Jurkat, Clone E6-1 (cell line): ENCODE results near the gene CSF2.

Source experiments
- DNase-seq: peaks from one replicate; pipeline ENCODE4 v3.0.0-alpha.2; 2011; ENCODE audit warnings: low read depth, low spot score
- H3K4me3 ChIP-seq: 2 replicates; pipeline ENCODE4 v1.5.1; 2011; ENCODE audit warnings: mild to moderate bottlenecking, low read length, control low read depth, moderate library complexity

CSF2 gene

DNA sequence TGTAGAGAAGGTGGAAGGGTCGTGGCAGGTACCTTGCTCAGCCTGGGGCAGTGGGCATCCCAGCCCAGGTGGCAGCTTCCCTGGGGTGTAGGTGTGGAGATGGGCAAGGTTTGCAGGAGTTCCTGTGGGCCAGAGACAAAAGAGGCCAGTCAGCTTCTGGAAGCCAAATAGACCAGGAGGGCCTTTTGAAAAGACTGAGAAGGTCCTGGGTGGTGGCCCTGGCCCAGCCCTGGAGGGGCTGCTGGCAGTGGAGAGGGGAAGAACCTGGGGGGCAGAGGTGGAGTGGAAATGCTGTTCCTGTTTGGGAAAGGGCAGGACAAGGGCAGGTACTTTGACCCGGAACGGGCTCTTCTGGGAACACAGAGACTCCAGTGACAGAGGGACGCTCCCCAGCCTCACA, 20.1 kb upstream of the CSF2 start:
- no peak overlapping the region for H3K4me3 ChIP-seq
- no peak for DNase-seq

DNA sequence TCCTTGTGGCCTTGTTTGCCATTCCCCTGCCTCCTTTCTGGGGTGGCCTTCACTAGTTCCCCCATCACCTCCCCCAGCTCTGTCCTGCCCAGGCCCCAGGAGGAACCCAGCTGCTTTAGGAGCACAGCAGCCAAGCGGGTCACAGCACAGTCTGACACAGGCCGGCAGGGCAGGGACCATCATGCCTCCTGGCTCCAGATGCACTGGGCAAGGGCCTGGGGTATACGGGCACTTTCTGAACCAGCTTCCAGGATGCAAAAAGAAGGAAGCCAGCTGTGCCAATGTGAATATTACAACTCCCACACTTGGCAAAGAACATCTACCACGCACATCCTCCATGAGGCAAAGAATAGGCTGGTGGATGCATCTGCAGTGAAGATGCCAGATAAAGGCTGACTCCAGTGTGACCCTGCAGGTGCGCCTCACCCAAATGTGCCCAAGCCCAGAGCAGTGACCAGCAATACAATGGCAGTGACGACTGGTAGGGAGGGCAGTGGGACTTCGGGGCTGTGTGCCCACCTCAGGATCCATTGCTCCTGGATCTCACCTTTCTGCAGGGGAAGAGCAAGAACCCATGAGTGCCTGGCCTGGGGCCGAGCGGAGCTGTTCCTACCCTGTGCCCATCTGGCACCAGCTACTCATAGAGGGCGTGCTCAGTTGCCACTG, 19.4 kb upstream of the CSF2 start:
- no peak for DNase-seq
- H3K4me3 ChIP-seq, result no peak overlapping the region

DNA sequence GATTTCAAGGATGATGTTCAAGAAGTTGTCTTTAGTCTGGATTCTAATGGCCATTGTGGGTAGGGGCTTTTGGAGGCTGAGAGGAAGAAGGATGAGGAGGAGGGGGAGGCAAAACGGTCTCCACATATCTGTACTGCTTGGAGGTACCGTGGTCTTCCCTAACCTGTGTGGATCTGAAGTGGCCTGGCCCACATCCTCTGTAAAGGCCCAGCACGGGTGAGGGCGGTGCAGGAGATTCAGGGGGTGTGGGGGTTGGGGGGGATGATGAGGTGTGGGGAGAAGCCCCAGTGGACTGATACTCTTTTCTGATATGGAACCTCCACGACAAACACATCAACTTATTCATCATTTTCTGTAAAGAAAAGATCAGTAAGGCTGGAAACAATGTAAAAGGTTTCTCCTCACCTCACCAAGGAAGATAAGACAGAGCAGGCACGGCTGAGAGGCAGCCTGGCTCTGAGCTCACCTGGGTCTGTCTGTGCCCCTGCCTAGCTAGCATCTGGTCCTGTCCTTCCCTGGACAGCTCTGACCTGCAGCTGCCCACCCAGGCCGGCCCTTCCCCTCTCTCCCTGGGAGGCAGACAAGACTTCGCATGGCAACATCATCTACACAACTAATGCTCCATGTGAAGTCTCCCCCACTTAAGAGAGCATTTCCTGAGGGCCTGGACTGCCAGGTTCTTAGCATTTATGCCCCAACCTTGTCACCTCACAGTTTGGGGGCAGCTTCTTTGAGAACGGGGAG, 18.7 kb upstream of the CSF2 start:
- no peak overlapping the region for H3K4me3 ChIP-seq
- DNase-seq, result no peak

DNA sequence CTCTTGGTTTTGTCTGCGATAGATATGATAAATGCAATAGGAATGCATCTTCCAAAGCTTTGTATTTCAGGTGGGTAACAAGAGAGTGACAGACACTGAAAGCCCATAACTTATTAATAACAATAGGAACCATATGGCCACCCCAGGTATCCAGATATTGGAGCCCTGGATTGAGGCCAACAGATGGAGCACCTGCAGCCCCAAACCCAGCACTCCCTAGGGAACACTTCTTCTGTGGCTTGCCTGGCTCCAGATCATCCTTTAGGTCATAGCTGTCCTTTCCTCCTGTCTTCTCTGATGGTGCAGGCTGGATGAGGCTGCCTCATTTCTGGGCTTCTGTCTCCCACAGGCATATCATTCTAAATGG, 18.2 kb upstream of the CSF2 start:
- DNase-seq, result no peak

DNA sequence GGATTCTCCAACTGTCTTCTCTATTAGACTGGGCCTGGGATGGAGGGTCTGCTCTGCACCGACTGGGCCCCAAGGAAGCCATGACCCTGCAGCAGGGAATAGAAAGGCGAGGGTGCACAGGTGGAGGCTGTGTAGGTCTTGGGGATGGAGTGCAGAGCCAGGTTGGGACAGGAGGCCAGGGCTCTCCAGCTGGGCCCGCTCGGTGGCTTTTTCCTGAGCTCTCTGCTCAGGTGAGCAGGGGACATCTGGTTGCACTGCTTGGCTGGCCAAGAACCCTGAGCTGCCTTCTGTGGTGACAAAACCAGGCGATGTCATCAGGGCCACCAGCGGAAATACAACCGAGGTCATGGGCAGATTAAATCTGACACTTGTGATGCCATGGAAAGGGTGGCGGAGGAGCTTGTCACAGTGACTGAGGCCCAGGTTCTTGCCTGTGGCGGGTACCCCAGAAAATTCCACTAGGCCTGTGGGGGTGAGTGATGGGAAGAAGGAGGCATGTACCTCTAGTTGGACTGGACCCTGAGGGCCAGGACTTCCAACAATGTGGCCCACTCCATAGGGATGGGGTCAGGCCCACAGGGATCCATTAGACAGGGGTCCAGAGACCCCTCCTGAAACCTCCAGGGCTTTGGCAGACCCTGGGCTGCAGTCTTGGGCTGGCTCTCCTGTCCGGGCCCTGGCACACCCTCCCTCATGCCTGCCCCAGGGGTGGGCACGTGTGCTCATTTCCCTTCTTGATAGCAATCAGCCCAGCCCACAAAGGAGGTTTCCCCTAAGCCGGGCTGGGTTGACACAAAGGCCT, 17.6 kb upstream of the CSF2 start:
- peak; percentile 81 for DNase-seq
- no peak overlapping the region for H3K4me3 ChIP-seq

More for the DNA sequence above, 18.2 kb upstream of the CSF2 start:
- no peak overlapping the region for H3K4me3 ChIP-seq

DNA sequence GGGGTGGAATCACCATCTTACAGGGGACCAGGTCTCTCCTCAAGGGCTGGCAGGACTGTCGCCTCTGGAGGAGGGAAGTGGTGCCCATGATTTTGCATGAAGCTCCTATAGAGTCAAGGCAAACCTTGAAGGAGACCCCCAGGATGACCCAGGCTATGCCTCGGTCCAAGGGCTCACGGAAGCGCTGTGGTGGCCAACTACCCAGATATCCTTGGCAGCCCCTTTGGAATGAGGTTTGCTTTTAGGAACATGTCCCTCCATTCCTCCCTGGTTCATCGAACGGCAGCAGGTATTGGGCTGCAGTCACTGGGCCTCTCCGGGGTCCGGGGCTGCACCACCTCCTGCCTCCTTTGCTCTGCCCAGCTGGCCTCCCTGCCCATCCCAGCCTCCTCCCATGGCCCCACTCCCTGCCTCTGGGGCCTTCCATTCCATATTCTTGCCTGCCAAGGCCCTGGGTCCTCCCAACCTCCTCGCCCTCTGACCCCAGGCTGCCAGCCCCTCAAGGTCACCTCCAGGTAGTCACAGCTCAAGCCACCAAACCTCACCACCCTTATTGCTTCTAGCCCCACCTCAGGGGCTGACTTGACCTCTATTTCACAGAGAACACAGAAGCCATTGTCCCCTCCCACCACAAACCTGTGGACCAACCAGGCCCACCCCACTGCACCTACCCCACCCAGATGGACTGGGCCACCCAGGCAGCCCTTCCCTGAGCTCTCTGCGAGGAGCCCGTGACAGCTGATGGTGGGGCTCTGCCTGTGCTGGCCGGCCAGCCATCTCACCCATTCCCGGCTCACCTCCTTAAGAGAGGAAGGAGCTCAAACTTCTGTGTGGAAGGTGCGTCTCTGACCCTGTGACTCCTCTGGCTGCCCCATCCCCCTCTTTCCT, 16.7 kb upstream of the CSF2 start:
- no peak overlapping the region for H3K4me3 ChIP-seq
- no peak for DNase-seq

DNA sequence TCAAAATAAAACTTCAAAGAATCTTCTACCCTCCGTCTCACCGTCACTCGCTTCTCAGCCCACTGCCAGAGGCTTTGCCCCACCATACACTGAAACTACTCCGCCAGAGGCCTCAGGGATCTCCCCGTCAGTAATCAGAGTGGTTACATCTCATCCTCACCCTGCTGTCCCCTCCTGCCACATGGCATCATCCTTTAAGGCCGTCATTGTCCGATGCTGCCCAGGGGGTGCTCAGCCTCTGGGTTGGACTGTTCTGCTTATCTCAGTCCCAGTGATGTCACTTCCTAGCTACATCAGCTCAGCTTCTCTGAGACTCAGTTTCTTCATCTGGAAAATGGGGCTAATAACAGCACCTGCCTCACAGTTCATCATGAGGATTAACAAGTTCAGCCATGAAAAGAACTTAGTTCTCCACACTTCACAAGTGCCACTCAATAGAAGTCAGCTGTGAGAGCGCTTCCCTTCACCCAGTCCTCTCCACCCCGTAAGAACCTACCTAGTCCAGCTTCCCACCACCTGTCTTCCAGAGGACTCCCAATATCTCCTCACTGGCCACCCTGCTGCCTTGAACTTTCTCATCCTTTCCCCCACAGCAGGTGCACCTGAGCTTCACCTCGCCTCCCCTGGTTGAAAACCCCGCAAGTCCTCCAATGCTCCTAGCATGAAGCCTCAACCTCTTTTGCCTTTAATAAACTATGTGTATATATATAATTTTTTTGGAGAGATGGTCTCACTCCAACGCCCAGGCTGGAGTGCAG, 15.9 kb upstream of the CSF2 start:
- H3K4me3 ChIP-seq, result no peak overlapping the region
- DNase-seq, result no peak

DNA sequence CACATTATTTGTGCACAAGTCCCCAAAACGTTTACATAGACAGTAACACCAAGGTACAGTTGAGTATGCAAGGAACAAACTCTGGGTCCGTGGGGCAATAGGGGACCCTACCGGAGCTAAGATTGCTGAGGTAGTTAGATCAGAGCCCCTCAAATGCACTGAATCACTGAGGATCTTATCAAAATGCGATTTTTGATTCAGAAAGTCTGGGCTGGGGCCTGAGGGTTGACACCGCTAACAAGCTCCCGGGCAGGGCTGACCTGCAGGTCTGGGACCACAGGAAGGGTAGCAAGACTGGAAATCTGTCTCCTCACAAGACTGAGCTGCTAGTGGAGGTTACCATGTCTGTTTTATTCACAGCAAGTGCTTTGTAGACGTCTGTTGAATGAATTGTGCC, 14.9 kb upstream of the CSF2 start:
- no peak for DNase-seq
- no peak overlapping the region for H3K4me3 ChIP-seq

DNA sequence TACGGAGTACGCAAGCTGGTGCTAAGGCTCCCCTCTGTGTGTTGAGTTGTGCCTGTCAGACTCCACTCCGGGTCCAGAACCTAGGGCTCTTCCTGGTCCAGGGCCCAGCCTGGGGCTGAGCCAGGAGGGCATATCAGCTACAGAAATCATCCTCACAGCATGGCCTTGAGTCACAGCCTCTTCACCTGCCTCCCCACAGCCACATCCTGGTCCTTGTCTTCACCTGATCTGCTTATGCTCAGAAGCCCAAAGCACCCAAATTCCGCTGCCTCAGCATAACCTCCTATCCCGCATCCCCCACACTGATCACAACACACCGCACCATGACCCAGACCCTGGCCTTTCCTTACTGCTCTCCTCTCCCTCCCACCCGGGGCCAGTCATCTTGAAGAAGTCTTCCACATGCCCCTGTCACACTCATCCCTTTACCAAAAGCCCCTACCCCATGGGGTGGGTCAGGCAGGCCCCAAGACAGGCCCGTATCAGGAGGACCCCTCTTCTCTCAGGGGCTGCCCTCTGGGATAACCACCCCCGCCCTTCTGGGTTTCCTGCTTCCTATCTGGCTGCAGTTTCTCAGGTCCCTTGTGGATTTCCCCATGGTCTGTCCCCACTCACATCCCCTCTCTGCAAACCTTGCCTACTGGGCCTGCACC, 14.4 kb upstream of the CSF2 start:
- DNase-seq, result peak; percentile 26
- no peak overlapping the region for H3K4me3 ChIP-seq

DNA sequence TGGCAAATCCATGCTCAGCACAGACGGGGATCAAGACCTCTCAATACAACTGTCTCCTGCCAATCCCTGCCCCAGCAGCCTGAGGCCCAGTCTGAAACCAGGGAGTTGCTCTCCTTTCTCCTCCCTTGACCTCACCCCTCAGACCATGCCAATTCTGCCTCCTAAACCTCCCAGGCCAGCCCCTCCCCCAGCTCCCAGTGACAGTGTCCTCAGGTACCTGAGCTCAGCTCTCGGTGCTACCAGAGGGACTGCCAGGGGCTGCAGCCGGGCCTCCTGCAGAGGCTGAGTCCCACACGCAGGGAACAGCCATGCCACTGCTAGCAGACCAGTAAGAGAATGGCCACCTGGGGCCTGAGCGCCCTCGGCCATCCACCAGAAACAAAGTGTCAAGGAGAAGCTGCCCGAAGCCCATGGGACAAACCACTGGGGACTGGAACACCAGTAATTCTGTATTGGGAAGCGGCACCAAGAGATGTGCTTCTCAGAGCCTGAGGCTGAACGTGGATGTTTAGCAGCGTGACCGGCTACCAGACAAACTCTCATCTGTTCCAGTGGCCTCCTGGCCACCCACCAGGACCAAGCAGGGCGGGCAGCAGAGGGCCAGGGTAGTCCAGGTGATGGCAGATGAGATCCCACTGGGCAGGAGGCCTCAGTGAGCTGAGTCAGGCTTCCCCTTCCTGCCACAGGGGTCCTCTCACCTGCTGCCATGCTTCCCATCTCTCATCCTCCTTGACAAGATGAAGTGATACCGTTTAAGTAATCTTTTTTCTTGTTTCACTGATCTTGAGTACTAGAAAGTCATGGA, 13.7 kb upstream of the CSF2 start:
- H3K4me3 ChIP-seq, result no peak overlapping the region
- peak; percentile 38 for DNase-seq

DNA sequence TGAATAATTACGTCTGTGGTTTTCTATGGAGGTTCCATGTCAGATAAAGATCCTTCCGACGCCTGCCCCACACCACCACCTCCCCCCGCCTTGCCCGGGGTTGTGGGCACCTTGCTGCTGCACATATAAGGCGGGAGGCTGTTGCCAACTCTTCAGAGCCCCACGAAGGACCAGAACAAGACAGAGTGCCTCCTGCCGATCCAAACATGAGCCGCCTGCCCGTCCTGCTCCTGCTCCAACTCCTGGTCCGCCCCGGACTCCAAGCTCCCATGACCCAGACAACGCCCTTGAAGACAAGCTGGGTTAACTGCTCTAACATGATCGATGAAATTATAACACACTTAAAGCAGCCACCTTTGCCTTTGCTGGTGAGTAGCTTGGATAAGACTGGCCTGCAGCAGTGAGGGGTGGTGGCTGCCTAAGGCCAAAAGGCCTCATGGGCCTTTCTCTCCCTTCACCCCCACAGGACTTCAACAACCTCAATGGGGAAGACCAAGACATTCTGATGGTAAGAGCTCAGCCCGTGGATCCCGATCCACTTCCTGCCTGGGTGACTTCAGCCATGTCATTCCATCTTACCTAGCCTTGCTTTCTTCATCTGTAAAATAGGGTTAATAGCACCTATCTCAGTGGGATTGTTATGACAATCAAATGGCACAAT, 13.0 kb upstream of the CSF2 start, which contains the start of gene IL3:
Gene IL3, plus strand, starts transcription at position 155 of the 661 bp plus-strand sequence. Its CDS starts 52 bp downstream, at position 207.
- H3K4me3 ChIP-seq, result no peak within 1 kb of the TSS
- no peak for DNase-seq

DNA sequence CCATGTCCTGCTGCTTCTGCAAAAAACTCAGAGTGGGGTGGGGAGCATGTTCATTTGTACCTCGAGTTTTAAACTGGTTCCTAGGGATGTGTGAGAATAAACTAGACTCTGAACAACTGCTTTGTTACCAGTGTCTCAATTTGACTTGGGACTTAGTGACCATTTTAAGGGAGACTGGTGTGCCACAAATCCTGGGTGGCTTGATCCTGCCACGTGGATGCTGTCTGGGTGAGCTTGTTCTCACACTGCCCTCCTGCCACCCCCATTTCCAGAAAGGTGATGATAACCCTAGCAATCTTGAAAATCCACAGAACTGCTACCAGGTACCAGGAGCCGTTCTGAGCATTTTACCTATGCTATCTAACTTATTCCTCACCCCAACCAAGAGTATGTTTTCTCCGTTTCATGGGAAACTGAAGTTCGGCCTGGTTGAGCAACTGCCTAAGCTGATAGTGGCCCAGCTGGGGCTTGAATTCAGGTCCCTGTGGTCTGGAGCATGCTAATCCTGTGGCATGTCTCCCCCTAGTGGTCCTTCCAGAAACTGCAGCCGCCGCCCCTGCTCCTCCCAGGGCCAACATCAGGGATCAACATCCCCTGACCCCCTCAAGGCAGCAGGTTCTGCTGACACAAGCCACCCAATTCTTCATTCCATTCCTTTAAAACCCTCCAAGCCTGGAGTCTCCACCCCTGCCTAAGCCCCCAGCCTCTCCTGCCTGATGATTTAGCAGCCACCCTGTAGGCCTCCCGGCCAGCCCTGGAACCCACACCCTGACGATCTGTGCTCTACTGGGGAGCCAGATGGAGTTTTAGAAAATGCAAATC, 10.3 kb upstream of the CSF2 start:
- DNase-seq, result peak; percentile 67
- H3K4me3 ChIP-seq, result no peak overlapping the region

DNA sequence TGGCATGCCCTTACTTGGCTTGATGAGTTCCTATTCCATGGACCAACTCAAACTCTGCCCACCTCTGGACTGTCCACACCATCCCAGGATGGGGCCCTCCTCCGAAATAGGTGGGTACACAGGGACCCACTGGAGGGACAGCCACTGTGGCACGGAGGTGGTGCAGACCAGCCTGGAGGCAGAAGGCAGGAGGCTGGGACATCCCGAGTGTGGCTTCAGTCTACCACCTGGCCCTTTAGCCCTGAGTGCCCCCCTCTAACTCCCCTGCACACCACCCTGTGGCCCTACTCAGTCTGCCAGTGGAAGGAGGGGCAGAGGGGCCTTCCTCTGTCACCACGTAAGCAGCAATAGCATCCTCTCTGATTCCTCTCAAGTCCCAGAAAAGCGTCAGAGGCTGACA, 9.4 kb upstream of the CSF2 start:
- DNase-seq, result no peak
- H3K4me3 ChIP-seq, result no peak overlapping the region

DNA sequence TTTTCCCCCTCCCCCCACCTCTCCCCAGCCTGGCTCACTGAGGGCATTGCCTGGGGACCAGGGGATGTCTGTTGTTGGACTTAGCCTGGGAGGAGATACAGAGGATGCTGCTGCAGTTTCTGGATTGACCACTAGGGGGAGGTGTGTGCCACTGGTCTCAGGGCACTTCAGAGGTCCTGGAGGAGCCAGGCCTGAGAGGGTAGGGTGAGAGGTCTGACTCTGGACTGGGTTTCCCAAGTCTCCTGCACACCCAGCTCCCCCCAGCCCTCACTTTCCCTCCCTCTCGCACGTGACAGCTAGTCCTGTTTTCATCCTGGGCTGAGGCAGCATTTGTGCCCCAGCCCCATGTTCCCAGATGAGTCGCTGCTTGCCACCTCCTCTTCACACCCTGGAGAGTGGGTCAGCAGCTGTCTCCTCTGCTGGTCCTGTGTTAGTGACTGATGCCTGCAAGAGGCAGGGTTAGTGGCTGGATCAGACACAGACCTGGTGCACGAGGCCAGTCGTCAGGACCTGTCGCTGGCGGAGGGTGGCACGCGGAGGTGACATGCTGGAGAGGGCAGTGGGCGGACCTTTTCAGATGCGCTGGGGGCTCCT, 8.8 kb upstream of the CSF2 start:
- peak; percentile 69 for DNase-seq
- no peak overlapping the region for H3K4me3 ChIP-seq

DNA sequence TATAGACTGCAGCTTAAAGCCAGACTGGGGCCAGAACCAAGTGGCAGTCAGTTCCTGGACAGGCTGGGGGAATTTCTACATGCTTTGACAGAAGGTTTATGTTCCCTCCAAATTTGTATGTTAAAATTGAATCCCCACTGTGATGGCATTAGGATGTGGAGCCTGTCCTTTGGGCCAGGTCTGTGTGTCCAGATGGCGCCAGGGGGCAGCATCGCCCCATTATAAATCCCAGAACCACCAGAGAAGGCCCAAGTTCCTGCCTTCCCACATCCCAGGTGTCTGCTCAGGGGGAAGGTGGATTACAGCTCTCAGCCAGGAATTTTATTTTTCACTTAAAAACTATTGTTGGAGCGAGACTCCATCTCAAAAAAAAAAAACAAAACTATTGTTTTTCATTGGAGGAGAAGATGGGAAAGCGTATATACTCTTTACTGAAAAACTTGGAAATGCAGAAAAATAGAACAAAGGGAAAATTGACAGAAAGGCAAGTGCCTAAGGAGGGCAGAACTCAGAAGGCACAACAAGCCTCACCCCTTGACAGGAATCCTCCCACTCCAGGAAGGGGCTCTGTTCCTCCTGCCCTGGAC, 8.1 kb upstream of the CSF2 start:
- peak; percentile 36 for DNase-seq

More for the DNA sequence above, 8.1 kb upstream of the CSF2 start:
- no peak overlapping the region for H3K4me3 ChIP-seq
